Measurements from ENCODE around the gene SYNDIG1L. TPM values are rescaled to one million over a fixed set of nuclear protein-coding genes. Genes with fewer than 3 reads are reported as not detected.

Gene SYNDIG1L
- total RNA-seq, 1 donor from 2014 or later = 0.34 TPM

DNA sequence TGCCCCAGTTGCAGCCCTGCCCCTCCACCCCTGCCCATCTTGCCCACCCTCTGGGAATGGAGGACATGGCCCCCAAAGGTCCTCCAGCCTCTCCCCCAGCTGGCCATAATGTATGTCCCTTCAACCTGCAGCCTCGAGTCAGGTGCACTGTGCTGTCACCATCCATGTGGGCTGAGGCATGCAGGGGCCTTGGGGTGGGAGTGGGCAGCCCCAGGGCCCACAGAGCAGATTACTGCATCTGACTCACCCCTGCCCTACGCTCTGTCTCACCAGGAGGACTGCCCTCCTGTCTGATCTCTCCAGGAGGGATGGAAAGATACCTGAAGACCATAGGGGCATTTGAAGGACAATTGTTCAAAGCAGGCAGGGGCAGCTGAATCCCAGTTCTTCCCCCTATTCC is 13.3 kb downstream of the SYNDIG1L start:
- Mint-ChIP-seq H3K36me3 (ENCODE audit: insufficient read depth) (no peaks in the 10 kb centered on the region), H3K27me3 (peaks cover 12% of the 10 kb centered on the region), H3K9me3 (ENCODE audit: low read depth) (no peaks in the 10 kb centered on the region), H3K4me1 (ENCODE audit: low read depth) (peaks cover 8% of the 10 kb centered on the region), H3K27ac (no peak overlapping the region), H3K4me3 (ENCODE audit: low read depth) (no peak overlapping the region)
- TF ChIP-seq, protein P1, sequence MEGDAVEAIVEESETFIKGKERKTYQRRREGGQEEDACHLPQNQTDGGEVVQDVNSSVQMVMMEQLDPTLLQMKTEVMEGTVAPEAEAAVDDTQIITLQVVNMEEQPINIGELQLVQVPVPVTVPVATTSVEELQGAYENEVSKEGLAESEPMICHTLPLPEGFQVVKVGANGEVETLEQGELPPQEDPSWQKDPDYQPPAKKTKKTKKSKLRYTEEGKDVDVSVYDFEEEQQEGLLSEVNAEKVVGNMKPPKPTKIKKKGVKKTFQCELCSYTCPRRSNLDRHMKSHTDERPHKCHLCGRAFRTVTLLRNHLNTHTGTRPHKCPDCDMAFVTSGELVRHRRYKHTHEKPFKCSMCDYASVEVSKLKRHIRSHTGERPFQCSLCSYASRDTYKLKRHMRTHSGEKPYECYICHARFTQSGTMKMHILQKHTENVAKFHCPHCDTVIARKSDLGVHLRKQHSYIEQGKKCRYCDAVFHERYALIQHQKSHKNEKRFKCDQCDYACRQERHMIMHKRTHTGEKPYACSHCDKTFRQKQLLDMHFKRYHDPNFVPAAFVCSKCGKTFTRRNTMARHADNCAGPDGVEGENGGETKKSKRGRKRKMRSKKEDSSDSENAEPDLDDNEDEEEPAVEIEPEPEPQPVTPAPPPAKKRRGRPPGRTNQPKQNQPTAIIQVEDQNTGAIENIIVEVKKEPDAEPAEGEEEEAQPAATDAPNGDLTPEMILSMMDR (IDR thresholded peaks at IDR 0.05; ENCODE audit: unreplicated experiment) = no peak
- DNase-seq (ENCODE audit: low spot score, unreplicated experiment) = no peak

DNA sequence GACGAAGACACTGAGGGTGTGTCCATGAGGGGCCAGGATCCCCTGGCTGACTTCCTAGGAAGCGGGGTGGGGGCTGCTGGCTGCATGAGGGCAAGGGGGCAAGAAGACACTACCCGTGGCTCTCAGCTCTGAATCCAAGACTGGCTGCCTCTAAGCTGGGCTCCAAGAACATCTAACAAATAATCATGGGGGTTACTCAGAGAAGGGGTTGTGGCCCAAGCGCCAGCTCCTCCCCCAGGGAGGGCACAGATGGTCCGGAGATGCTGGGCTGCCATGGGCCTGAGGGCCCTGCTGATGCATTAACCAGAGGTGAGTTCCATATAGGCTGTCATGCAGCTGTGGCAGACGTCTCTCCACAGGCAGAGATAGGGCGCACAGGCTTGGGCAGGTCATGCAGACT is 14.3 kb downstream of the SYNDIG1L start:
- DNase-seq (ENCODE audit: low spot score, unreplicated experiment) = no peak
- H3K4me1 Mint-ChIP-seq (ENCODE audit: low read depth) = peaks cover 8% of the 10 kb centered on the region
- no peak overlapping the region for H3K27ac Mint-ChIP-seq
- TF ChIP-seq, protein P1 (IDR thresholded peaks at IDR 0.05; ENCODE audit: unreplicated experiment) = no peak
- no peaks in the 10 kb centered on the region for H3K36me3 Mint-ChIP-seq (ENCODE audit: insufficient read depth)
- no peak overlapping the region for H3K4me3 Mint-ChIP-seq (ENCODE audit: low read depth)
- peaks cover 12% of the 10 kb centered on the region for H3K27me3 Mint-ChIP-seq
- no peaks in the 10 kb centered on the region for H3K9me3 Mint-ChIP-seq (ENCODE audit: low read depth)

DNA sequence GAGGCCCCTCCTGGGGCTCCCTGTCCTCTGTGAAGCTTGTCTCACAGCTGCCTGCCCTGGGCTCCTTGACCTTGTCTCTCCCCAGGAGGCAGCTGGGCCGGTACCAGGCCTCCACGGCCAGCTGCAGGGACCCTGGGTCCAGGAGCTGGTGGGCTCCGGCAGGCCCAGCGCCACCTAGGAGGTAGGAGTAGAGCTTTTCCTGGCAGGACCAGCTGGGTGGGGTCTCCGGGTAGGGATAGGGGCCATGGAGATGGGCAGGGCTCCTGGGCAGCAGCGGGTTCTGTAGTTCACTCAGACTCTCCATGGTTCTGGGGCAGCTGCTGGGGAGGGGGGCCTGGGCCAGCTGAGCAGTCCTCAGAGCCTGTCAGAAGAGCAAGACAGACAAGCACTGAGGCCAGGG is 16.6 kb downstream of the SYNDIG1L start:
- DNase-seq (ENCODE audit: low spot score, unreplicated experiment) = no peak
- H3K4me1 Mint-ChIP-seq (ENCODE audit: low read depth) = peaks cover 5% of the 10 kb centered on the region
- peaks cover 13% of the 10 kb centered on the region for H3K27me3 Mint-ChIP-seq
- H3K9me3 Mint-ChIP-seq (ENCODE audit: low read depth) = no peaks in the 10 kb centered on the region
- no peak overlapping the region for H3K4me3 Mint-ChIP-seq (ENCODE audit: low read depth)
- no peaks in the 10 kb centered on the region for H3K36me3 Mint-ChIP-seq (ENCODE audit: insufficient read depth)
- TF ChIP-seq, protein P1 (IDR thresholded peaks at IDR 0.05; ENCODE audit: unreplicated experiment) = no peak
- H3K27ac Mint-ChIP-seq = no peak overlapping the region

DNA sequence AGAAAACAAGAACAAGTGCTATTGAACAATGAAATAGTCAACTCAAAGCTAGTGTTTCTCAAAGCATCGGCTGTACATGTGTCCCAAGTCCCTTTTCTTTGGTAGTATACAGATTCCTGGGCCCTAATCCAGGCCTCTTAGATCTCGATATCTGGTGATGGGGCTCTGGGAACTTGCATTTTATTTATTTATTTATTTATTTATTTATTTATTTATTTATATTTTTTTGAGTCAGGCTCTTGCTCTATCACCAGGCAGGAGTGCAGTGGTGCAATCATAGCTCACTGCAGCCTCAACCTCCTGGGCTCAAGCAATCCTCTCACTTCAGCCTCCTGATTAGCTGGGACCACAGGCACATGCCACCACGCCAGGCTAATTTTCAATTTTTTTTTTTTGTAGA is 17.1 kb downstream of the SYNDIG1L start:
- Mint-ChIP-seq H3K4me1 (ENCODE audit: low read depth) (no peaks in the 10 kb centered on the region), H3K9me3 (ENCODE audit: low read depth) (no peaks in the 10 kb centered on the region), H3K4me3 (ENCODE audit: low read depth) (no peak overlapping the region), H3K36me3 (ENCODE audit: insufficient read depth) (no peaks in the 10 kb centered on the region), H3K27me3 (peaks cover 16% of the 10 kb centered on the region), H3K27ac (no peak overlapping the region)
- TF ChIP-seq, protein P1 (IDR thresholded peaks at IDR 0.05; ENCODE audit: unreplicated experiment) = no peak
- no peak for DNase-seq (ENCODE audit: low spot score, unreplicated experiment)

DNA sequence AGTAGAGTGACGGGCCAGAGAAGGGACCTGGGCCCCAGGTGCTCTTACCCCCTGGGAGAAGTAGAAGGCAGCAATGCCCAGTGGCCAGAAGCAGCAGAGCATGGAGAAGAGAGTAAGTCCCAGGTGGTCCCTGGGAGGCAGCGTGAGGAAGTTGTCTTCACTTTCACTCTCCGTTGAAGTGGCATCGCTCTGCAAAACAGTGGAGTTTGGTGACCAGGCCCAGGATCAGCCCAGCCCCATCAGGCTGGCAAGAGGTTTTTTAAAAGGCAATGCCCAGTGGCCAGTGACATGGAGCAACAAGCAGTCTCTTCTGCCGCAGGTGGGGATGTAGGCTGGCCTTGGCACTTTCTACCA is 18.2 kb downstream of the SYNDIG1L start:
- TF ChIP-seq, protein P1 (IDR thresholded peaks at IDR 0.05; ENCODE audit: unreplicated experiment) = no peak
- Mint-ChIP-seq H3K36me3 (ENCODE audit: insufficient read depth) (no peaks in the 10 kb centered on the region), H3K4me1 (ENCODE audit: low read depth) (no peaks in the 10 kb centered on the region), H3K27ac (no peak overlapping the region), H3K4me3 (ENCODE audit: low read depth) (no peak overlapping the region), H3K9me3 (ENCODE audit: low read depth) (no peaks in the 10 kb centered on the region), H3K27me3 (peaks cover 12% of the 10 kb centered on the region)
- no peak for DNase-seq (ENCODE audit: low spot score, unreplicated experiment)

Data from progenitor cell of endocrine pancreas (in vitro differentiated cells).